Sigmoid colon (tissue), 4 donors: ENCODE results near the gene CNDP1.

Experiments
- POLR2A ChIP-seq, 2 donors: fragments of 450-650 bp; IDR thresholded peaks; one replicate each; pipeline ENCODE4 v1.6.1; 2016; ENCODE audit warnings: antibody characterized with exemption in 2 of 2, mild to moderate bottlenecking in 2 of 2, moderate library complexity in 2 of 2
- POLR2AphosphoS5 ChIP-seq, 4 donors: sonication (generic); formaldehyde crosslinking; IDR thresholded peaks; one replicate each; pipeline ENCODE4 v1.6.1; 2017; ENCODE audit warnings: antibody characterized with exemption in 4 of 4
- TF ChIP-seq, protein P1 (sequence below), 4 experiments: fragments of 450-650 bp in 3 of 4; fragments of 200-600 bp in 1 of 4; IDR thresholded peaks; one replicate each; pipeline ENCODE4 v1.5.1; 2016 to 2019; ENCODE audit warnings: antibody characterized with exemption in 4 of 4, mild to moderate bottlenecking in 3 of 4, moderate library complexity in 2 of 4

DNA sequence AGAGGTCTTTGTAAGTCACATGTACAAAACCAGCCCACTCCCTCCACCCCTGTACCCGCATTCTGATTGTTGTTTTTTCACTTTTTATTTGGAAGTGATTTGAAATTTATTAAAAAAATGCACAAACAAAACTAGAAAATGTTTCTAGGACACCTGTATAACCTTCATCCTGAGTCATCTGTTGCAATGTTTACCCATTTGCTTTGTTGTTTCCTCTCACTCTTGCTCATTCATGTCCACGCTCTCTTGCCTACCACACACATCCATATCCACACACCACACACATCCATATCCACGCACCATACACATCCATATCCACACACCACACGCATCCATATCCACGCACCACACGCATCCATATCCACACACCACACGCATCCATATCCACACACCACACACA lies 82.2 kb downstream of the CNDP1 start:
- TF ChIP-seq, protein P1, sequence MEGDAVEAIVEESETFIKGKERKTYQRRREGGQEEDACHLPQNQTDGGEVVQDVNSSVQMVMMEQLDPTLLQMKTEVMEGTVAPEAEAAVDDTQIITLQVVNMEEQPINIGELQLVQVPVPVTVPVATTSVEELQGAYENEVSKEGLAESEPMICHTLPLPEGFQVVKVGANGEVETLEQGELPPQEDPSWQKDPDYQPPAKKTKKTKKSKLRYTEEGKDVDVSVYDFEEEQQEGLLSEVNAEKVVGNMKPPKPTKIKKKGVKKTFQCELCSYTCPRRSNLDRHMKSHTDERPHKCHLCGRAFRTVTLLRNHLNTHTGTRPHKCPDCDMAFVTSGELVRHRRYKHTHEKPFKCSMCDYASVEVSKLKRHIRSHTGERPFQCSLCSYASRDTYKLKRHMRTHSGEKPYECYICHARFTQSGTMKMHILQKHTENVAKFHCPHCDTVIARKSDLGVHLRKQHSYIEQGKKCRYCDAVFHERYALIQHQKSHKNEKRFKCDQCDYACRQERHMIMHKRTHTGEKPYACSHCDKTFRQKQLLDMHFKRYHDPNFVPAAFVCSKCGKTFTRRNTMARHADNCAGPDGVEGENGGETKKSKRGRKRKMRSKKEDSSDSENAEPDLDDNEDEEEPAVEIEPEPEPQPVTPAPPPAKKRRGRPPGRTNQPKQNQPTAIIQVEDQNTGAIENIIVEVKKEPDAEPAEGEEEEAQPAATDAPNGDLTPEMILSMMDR (IDR thresholded peaks at IDR 0.05): no peak
- TF ChIP-seq POLR2A (IDR thresholded peaks at IDR 0.05) (no peak), POLR2AphosphoS5 (IDR thresholded peaks at IDR 0.05) (no peak)
